Neural progenitor cell (in vitro differentiated cells): ENCODE measurements around the gene SAMD11.

ENCODE experiments used
- CTCF ChIP-seq: fragments of 200-600 bp; sonication (generic); IDR thresholded peaks from 2 replicates; pipeline ENCODE4 v1.5.1; 2017; ENCODE audit warnings: antibody characterized with exemption, mild to moderate bottlenecking
- EZH2phosphoT487 ChIP-seq: fragments of 200-600 bp; sonication (generic); IDR thresholded peaks from 2 replicates; pipeline ENCODE4 v1.6.1; 2017; ENCODE audit warnings: antibody characterized with exemption

GRCh38 chr1:965526-966134 is 41.9 kb downstream of the SAMD11 start:
- TF ChIP-seq CTCF (no peak), EZH2phosphoT487 (no peak)
